Activated gamma-delta T cell (primary cell): ENCODE results near the gene KIF25.

Experiments used
- DNase-seq: peaks from one replicate; lab custom pipeline; 2025; lab: John Stamatoyannopoulos, UW
- total RNA-seq, 2 donors: gene quantifications; one replicate each; lab custom pipeline; 2026; lab: John Stamatoyannopoulos, UW

KIF25 gene
- total RNA-seq = 0 to 0.09 reads per million in 2 donors

GRCh38 chr6:167997642-167998041 lies at the start of gene KIF25:
Gene KIF25, plus strand, starts transcription at chr6:167997671. Its CDS starts 31,915 bp downstream, at chr6:168029586.
- no peak for DNase-seq

- no peak for DNase-seq
These were observed 49.8 kb upstream of the KIF25 start for GRCh38 chr6:167947716-167948115.

GRCh38 chr6:167948716-167949115 lies 48.8 kb upstream of the KIF25 start:
- no peak for DNase-seq

GRCh38 chr6:167949121-167949684 lies 48.3 kb upstream of the KIF25 start:
- DNase-seq = no peak

GRCh38 chr6:167951781-167952511 lies 45.5 kb upstream of the KIF25 start:
- DNase-seq = no peak

- DNase-seq = no peak
These were observed 45.0 kb upstream of the KIF25 start for GRCh38 chr6:167952512-167952859.

GRCh38 chr6:167953551-167953950 lies 43.9 kb upstream of the KIF25 start:
- DNase-seq = no peak

- DNase-seq = no peak
These were observed 43.3 kb upstream of the KIF25 start for GRCh38 chr6:167954151-167954550.

- DNase-seq = no peak
These were observed 41.0 kb upstream of the KIF25 start for GRCh38 chr6:167956491-167956890.

- no peak for DNase-seq
These were observed 40.4 kb upstream of the KIF25 start for GRCh38 chr6:167956983-167957492.

GRCh38 chr6:167957626-167958025 lies 39.8 kb upstream of the KIF25 start:
- DNase-seq = no peak

GRCh38 chr6:167960579-167960978 lies 36.9 kb upstream of the KIF25 start:
- DNase-seq = no peak

- DNase-seq = no peak
These were observed 34.8 kb upstream of the KIF25 start for GRCh38 chr6:167962711-167963110.

GRCh38 chr6:167963589-167964057 lies 33.8 kb upstream of the KIF25 start:
- no peak for DNase-seq

GRCh38 chr6:167965592-167966539 lies 31.6 kb upstream of the KIF25 start:
- no peak for DNase-seq

- DNase-seq = no peak
These were observed 30.9 kb upstream of the KIF25 start for GRCh38 chr6:167966540-167966905.

- no peak for DNase-seq
These were observed 29.4 kb upstream of the KIF25 start for GRCh38 chr6:167968091-167968490.

- no peak for DNase-seq
These were observed 27.2 kb upstream of the KIF25 start for GRCh38 chr6:167970230-167970629.

- DNase-seq = no peak
These were observed 25.3 kb upstream of the KIF25 start for GRCh38 chr6:167972193-167972592.

- DNase-seq = no peak
These were observed 24.2 kb upstream of the KIF25 start for GRCh38 chr6:167973148-167973885.

- DNase-seq = no peak
These were observed 22.7 kb upstream of the KIF25 start for GRCh38 chr6:167974640-167975344.
